ENCODE measurements around the gene A4GALT. TPM values are rescaled to one million over a fixed set of nuclear protein-coding genes. Genes with fewer than 3 reads are reported as not detected.
A peak's percentile ranks its signal among the peaks of the same experiment; 100 is the strongest.

A4GALT gene
- total and polyA plus RNA-seq, 11 donors, result 30.7 to 230 (median 67.2) TPM

GRCh38 chr22:42711281-42711731 is 9.4 kb downstream of the A4GALT start:
- no peak for ATAC-seq
- intact Hi-C loops (cut with DNase I), result loop anchor here in 2 of 10 donors (10.0 kb wide), 1 partner anchor 47 kb away; no protein-coding TSS in a partner anchor
- peak in 1 of 5 donors; percentile 14 for DNase-seq
- peaks cover 0 to 11% (median 3%) of the 10 kb centered on the region in 9 donors for H3K36me3 ChIP-seq
- WGBS, 4 donors, result 72 to 84% (median 79%) methylated on average over 3 of the region's 3 CpGs
- TF ChIP-seq POLR2A (IDR thresholded peaks at IDR 0.05) (no peak), CTCF (IDR thresholded peaks at IDR 0.05) (no peak)
- peaks cover 7 to 62% (median 43%) of the 10 kb centered on the region in 12 donors for H3K4me1 ChIP-seq
- H3K4me3 ChIP-seq, result no peak overlapping the region
- H3K9me3 ChIP-seq, result peaks cover 0 to 24% (median 5%) of the 10 kb centered on the region in 12 donors
- H3K27ac ChIP-seq, result peak overlapping the region; percentile 67 to 100 (median 88)
- no peaks in the 10 kb centered on the region for H3K27me3 ChIP-seq

- Histone ChIP-seq H3K36me3 (peaks cover 0 to 10% (median 3%) of the 10 kb centered on the region in 9 donors), H3K4me3 (no peak overlapping the region), H3K4me1 (peaks cover 6 to 52% (median 34%) of the 10 kb centered on the region in 12 donors), H3K27me3 (no peaks in the 10 kb centered on the region), H3K27ac (peak overlapping the region in 5 of 12 donors; percentile 0 to 69 (median 41)), H3K9me3 (peaks cover 0 to 24% (median 5%) of the 10 kb centered on the region in 12 donors)
- no peak for ATAC-seq
- no peak for TF ChIP-seq CTCF (IDR thresholded peaks at IDR 0.05)
- TF ChIP-seq POLR2A (IDR thresholded peaks at IDR 0.05), result no peak
- DNase-seq, result peak in 1 of 5 donors; percentile 8
- 42 to 66% (median 53%) methylated on average over 3 of the region's 3 CpGs for WGBS, 4 donors
- intact Hi-C loops (cut with DNase I), result no loop called here
Measured at GRCh38 chr22:42708417-42708816, 12.3 kb downstream of the A4GALT start.

- WGBS, 4 donors, result 69 to 80% (median 70%) methylated on average over 2 of the region's 2 CpGs
- TF ChIP-seq POLR2A (IDR thresholded peaks at IDR 0.05), result no peak
- TF ChIP-seq CTCF (IDR thresholded peaks at IDR 0.05), result no peak
- intact Hi-C loops (cut with DNase I), result no loop called here
- Histone ChIP-seq H3K27ac (peak overlapping the region in 8 of 12 donors; percentile 0 to 69 (median 36)), H3K4me3 (no peak overlapping the region), H3K27me3 (no peaks in the 10 kb centered on the region), H3K4me1 (peaks cover 0 to 49% (median 27%) of the 10 kb centered on the region in 12 donors), H3K9me3 (peaks cover 0 to 24% (median 5%) of the 10 kb centered on the region in 12 donors), H3K36me3 (peaks cover 0 to 10% (median 0%) of the 10 kb centered on the region in 9 donors)
- no peak for ATAC-seq
- DNase-seq, result no peak
Measured at GRCh38 chr22:42707496-42707895, 13.2 kb downstream of the A4GALT start.

GRCh38 chr22:42704896-42705295 is 15.8 kb downstream of the A4GALT start:
- Histone ChIP-seq H3K27ac (peak overlapping the region in 6 of 12 donors; percentile 7 to 94 (median 48)), H3K4me1 (peaks cover under 1 to 61% (median 41%) of the 10 kb centered on the region in 12 donors), H3K27me3 (no peaks in the 10 kb centered on the region), H3K36me3 (peaks cover 0 to 5% (median 0%) of the 10 kb centered on the region in 9 donors), H3K9me3 (peaks cover 0 to 10% (median 5%) of the 10 kb centered on the region in 12 donors), H3K4me3 (no peak overlapping the region)
- no peak for TF ChIP-seq CTCF (IDR thresholded peaks at IDR 0.05)
- no peak for TF ChIP-seq POLR2A (IDR thresholded peaks at IDR 0.05)
- 69 to 84% (median 81%) methylated on average over 4 of the region's 4 CpGs for WGBS, 4 donors
- ATAC-seq, result no peak
- peak in 1 of 5 donors; percentile 6 for DNase-seq
- intact Hi-C loops (cut with DNase I), result no loop called here

Measured in heart left ventricle (tissue), 16 donors.